HG02642 (cell line): Measurements from ENCODE around the gene USP40.
A peak's percentile ranks its signal among the peaks of the same experiment; 100 is the strongest.

ENCODE experiments used
- ATAC-seq: cut with Tn5 transposase; IDR thresholded peaks from one replicate; pipeline ENCODE4 v1.9.1; 2021; ENCODE audit warnings: mild to moderate bottlenecking; ENCODE audit not compliant: unreplicated experiment, poor library complexity

Gene USP40

GRCh38 chr2:233449081-233449901 is 117.3 kb downstream of the USP40 start:
- ATAC-seq = no peak

DNA sequence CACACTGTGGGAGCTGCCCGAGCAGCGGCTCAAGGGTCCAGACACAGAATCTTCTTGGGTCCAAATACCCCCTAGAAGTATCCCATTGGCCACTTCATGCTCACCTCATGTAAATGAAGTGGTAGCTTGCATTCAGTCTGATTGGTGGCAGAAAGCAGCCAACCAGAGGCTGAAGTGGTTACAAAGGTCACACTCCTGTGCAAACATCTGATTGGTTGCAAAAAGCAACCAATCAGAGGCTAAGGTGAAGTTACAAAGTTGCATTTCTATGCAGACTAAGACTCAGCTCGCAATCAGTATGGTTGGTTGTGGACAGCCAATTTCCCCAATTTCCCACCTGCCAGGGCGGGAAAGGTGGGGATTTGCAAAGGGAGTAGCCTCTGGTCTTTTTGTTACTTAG is 118.0 kb downstream of the USP40 start:
- ATAC-seq = no peak

GRCh38 chr2:233448220-233448559 is 118.4 kb downstream of the USP40 start:
- no peak for ATAC-seq

DNA sequence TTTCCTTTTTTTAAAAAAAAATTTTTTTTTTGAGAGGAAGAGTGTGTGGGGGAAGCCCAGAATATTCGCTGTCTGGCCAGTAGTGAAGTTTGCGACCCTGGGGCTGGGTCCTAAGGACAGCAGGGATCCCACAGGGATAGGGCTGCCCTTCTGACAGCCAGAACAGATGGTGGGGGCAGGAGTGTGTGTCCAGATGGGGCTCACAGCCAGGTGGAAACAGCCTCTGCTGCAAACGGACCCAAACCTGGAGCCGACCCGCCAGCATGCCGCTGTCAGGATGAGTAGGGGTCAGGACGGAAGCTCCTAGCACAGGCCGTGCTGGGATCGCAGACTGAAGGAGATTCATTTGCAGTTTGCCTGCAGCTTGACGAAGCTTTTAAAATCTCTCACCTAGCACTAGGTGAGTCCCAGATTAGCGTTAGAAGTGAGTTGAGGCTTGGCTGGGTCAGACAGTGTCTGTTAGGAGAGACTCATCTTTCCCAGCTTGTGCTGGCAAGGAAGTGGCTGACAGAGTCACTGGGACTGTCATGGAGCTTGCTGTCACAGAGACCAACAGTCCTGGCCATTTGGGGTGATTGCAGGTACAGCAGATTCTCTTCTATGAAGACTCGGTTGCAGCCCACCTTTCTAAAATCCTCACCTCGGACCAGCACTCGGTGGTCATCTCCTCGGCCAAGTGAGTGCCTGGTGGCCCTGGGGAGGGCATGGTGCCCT is 118.9 kb downstream of the USP40 start:
- ATAC-seq = no peak

DNA sequence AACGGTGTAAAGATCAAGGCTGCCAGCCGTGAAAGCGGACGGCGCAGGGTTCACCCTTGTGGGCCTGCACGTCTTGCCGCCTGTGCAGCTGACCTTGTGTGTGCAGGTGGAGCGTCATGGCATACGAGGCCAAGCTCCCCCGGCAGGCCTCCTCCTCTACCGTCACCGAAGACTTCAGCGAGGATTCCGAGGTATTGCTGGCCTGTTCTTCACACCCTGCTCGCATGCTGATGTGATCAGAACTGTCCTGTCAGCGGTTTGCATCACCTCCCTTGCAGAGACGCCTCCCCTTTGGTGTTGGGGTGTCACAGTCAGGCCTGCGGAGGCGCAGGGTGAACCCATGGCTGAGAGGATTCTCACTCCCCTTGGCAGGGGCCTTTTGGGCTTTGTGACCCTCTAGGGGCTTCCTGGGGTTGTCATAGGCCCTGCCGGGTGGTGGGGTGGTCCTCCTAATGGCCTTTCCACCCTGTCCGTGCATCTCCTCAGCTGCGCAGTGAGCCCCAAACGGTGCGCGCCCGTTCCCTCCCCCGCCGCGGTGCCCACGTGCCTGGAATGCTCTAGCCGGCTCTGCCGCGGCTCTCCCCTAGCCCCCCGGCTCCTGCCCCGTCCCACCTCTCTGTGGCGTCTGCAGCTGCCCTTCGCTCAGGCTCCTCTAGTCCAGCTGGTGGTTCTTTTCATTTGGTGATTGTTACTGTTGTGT is 119.8 kb downstream of the USP40 start:
- ATAC-seq = no peak

- ATAC-seq = no peak
Measured at GRCh38 chr2:233446121-233446520, 120.5 kb downstream of the USP40 start.

- no peak for ATAC-seq
Measured at GRCh38 chr2:233445152-233445830, 121.3 kb downstream of the USP40 start.

- ATAC-seq = no peak
Measured at GRCh38 chr2:233444501-233444900, 122.1 kb downstream of the USP40 start.

DNA sequence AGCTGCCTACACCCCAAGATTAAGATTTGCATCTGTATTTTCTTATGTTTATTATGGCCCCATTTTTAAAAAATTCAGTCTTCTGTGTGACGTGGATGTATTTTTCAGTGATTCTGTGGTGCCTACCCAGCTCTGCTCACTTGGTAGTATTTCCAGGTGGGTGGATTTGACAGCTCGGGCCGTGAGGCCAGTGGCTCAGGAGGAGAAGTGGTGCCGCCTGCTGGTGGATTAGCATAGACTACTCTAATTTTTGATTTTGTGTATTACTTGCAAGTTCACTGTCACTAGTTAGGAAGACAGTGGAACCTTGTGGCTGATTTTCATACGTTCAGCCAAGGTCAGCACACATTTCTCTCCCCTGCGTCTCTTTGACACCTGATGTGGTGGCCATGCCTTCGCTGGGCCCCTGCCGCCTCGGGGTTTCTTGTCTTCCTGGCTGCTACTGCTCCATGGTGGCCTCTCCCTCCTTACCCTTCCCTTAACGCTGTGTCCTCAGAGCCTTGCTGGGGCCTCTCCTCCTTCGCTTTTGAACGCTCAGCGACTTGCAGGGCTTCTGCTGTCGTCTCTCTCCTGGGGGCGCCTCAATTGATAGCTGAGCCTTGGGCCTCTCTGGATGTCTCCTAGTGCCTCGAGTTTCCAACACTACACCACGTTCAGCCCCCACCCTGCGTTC is 122.9 kb downstream of the USP40 start:
- ATAC-seq = peak; percentile 58

DNA sequence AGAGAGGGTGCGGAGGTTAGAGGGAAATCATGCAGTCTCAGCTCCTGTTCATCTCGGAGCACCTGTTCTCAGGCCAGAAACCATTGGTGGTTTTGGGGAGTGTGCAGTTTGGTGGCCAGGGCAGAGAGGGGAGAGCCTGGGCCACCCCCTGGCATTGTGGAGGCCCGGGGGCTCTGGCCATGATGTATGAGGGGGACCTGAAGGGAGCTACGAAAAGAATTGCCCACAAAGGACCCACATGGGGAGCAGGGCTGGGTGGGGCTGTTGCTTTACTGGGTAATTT is 124.6 kb downstream of the USP40 start:
- ATAC-seq = no peak

- ATAC-seq = no peak
Measured at GRCh38 chr2:233441161-233442027, 125.2 kb downstream of the USP40 start.

DNA sequence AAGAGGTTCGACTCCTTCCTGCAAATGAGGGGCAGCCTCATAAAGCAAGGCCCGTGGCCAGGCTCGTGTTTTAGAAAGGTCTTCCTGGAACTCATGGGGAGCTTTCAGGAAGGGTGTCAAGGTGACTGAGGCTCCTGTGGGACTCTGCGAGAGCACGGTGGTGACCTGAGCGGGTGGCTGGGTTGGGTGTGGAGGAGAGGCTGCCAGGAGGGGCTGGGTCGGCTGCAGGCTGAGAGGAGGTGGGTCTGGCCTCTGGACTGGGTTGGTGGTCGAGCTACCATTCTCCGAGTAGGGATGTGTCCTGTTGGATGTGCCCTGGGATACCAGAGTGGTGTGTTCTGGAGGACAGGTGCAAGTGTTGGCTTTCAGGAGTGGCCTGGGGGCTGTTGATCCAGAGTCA is 125.9 kb downstream of the USP40 start:
- no peak for ATAC-seq

DNA sequence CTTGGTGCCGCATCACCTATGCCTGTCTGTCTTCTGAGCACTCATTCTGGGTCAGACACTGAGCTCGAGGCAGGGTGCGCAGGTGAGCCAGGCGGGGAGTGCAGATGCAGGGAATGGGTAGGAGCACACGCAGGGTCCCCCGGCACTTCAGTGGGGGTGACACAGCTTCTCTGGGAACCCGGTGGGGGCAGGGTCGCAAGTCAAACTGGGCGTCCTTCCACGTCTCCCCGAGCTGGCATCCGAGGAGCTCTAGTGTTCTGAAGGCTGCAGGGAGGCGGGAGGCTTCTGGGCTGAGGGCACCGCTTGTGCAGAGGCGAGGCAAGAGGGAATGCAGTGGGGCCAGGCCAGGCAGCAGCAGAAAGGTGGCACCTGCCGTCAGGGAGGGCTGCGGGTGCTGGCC is 126.3 kb downstream of the USP40 start:
- no peak for ATAC-seq

DNA sequence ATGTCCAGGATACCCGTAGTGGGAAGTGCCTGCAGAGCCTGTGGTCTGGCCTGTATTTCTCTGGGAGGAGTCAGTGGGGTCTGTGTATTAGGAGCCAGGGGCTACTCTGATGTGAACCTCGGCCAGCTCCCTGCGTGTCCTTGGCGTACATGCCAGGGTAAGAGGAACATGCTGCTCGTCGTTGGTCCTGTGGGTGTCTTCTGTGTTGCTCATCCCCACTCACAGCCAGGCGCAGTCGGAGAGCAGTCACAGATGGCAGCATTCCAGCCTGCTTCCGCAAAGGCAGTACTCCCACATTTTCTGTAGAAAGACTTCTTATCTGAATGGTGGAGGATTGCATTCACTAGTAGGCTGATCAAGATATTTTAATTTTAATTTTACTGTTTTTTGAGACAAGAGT is 127.4 kb downstream of the USP40 start:
- no peak for ATAC-seq

GRCh38 chr2:233438573-233439147 is 127.9 kb downstream of the USP40 start:
- ATAC-seq = no peak

GRCh38 chr2:233437439-233437955 is 129.1 kb downstream of the USP40 start:
- no peak for ATAC-seq

DNA sequence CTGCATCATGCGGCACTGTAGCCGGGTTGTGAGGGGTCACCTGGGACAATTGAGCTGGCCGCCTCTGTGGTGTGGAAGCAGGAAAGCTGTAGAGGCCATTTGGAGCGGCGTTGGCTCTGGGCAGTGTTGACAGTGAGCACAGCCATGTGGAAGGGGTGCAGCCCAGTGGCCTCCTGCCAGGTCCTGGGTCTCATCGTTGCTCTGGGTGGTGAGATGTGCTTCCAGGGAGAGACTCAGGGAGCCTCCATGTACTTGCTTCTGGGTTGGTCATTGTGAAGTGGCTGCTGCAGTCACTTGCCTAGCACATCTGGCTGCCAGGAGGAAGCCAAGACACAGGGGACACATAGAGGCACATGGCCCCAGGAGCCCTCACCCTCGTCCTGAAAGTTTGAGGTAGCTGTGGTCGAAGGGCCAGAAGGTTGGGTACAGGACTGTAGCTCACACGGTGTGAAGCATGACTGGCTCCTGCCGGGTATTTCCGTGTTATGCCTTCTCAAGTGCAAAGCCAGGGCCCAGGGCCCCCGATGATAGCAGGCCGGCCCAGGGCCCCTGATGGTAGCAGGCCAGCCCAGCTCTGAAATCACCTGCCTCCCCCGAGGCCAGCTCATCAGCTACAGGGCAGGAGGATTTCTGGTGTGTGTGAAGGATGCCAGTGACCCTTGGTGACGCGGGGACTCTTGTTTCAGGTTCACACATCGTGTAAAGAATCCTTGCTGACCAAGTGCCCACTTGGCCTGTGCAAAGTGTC is 129.7 kb downstream of the USP40 start:
- no peak for ATAC-seq

DNA sequence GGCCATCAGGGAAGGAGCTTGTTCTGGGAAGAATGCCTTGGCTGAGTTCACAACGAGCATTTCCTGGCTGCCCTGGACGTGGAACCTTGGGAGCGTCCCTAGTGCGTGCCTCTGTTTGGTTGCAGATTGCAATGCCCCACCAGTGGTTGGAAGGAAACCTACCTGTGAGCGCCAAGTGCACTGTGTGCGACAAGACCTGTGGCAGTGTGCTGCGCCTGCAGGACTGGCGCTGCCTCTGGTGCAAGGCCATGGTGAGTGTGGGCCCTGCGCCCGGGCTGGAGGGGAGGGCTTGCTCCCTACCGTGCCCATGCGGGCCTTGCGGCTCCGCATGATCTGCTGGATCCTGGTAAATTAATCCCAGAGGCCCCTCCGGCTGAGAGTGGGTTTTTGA is 130.4 kb downstream of the USP40 start:
- no peak for ATAC-seq
